ENCODE measurements around the gene SEC22B.
"Not testable (repeated sequence)": the region's sequence is repeated elsewhere in the genome, so short reads cannot be mapped to it uniquely, and the experiment has no call there.

DNA sequence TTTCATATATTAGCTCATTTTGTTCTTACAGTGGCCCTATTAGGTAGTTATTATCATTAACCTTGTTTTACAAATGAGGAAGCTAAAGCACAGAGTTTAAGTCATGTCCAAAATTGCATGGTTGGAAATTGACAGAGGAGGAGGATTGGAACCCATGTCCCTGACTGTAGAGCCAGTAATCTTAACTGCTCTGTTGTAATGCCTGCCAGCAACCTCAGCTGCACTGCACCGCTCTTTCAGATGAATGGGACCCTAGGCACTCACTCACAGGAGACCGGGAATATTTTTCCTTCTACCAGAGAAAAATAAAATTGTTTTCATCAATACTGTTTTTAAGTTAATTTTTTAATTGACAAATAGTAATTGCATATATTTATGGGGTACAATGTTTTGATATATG, 41.6 kb upstream of the SEC22B start:
- TF ChIP-seq, protein P1, sequence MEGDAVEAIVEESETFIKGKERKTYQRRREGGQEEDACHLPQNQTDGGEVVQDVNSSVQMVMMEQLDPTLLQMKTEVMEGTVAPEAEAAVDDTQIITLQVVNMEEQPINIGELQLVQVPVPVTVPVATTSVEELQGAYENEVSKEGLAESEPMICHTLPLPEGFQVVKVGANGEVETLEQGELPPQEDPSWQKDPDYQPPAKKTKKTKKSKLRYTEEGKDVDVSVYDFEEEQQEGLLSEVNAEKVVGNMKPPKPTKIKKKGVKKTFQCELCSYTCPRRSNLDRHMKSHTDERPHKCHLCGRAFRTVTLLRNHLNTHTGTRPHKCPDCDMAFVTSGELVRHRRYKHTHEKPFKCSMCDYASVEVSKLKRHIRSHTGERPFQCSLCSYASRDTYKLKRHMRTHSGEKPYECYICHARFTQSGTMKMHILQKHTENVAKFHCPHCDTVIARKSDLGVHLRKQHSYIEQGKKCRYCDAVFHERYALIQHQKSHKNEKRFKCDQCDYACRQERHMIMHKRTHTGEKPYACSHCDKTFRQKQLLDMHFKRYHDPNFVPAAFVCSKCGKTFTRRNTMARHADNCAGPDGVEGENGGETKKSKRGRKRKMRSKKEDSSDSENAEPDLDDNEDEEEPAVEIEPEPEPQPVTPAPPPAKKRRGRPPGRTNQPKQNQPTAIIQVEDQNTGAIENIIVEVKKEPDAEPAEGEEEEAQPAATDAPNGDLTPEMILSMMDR (IDR thresholded peaks at IDR 0.05; ENCODE audit: low read depth, low read length), result not testable (repeated sequence)
- TF ChIP-seq POLR2A (IDR thresholded peaks at IDR 0.05; ENCODE audit: extremely low read depth, insufficient read length), result not testable (repeated sequence)
